ENCODE measurements around the gene THSD7A.

THSD7A gene

DNA sequence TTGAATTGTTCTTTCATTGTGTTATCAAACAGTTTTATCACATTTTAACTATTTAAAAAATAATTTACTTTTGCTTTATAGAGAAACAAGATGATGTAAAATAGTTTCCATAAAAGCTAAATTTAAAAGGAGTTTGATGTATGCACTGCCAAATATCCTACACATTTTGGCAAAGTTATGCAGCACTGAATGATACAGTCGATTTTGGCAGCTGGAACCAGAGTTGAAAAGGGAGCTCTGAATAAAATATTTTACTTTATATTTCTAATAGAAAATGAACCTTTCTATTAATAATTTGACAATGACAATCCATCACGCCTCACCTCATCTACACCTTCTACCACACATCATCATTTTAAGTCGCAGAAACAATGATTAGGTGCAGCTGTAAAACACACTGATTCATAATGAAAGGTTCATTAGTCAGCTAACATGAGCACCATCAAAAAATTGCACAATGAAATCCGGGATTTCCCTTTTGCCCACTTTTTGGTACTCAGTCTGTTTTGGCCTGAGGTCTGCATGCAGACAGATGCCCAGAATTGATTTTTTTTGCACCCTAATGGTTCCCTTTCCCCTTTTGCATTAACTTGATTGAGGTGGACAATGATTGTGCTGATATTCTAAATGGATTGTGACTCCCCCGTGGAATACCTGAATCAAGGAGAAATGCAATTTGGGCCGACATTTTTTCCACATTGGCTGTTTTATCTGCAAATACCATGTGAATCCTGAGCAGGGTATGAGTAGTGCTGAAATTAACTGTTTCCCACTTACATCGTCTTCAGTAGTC lies 105.8 kb downstream of the THSD7A start:
- CTCF ChIA-PET = interaction anchor here (0.9 kb wide), 1 partner anchor 19 kb away, joined by 3 read pairs; no protein-coding TSS in a partner anchor
- H3K27me3 ChIP-seq (replicated peaks in 2 of 5; ENCODE audit: control insufficient read depth in 4 of 5, insufficient read depth in 5 of 5, low read length in 4 of 5) = no peaks in the 10 kb centered on the region
- H3K4me3 ChIP-seq (ENCODE audit: control insufficient read depth in 1 of 7, extremely low read depth in 1 of 7, insufficient read depth in 4 of 7, low read depth in 2 of 7, low read length in 6 of 7) = no peak overlapping the region
- POLR2A ChIA-PET = no interaction called here
- no peaks in the 10 kb centered on the region for H3K4me1 ChIP-seq (ENCODE audit: control extremely low read depth in 1 of 4, control insufficient read depth in 4 of 4, insufficient read depth in 4 of 4, low read length in 3 of 4)
- 96% methylated on average over 6 of the region's 7 CpGs for WGBS (ENCODE audit: insufficient coverage)
- DNase-seq = no peak
- H3K9me3 ChIP-seq (ENCODE audit: control extremely low read depth in 1 of 5, control insufficient read depth in 4 of 5, insufficient read depth in 2 of 5, low read depth in 1 of 5, low read length in 4 of 5) = no peaks in the 10 kb centered on the region
- no peak overlapping the region for H3K27ac ChIP-seq (ENCODE audit: insufficient read depth in 1 of 2, low read depth in 1 of 2, low read length in 2 of 2, poor library complexity in 1 of 2, severe bottlenecking in 2 of 2)
- H3K36me3 ChIP-seq (ENCODE audit: control insufficient read depth in 4 of 4, insufficient read depth in 4 of 4, low read length in 3 of 4) = no peaks in the 10 kb centered on the region

DNA sequence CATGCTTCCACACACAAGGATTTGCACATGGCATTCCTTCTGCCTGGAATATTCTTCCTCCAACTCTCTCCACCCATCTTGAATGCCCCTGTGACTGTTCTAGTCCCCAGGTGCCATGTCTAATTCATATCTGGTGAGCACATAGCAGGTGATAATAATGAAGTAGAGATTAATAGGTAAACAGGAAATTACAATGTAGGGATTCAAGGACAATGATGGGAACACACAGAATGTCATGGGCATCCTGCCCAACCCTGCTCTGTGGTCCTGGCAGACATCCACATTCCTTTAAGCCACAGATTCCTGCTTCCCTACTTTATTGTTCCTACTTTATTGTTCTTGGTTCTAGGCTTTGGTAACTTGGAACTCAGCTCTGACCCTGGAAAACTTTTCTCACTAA lies 115.8 kb downstream of the THSD7A start:
- no peak for DNase-seq
- CTCF ChIA-PET = interaction anchor here (1.2 kb wide), 1 partner anchor 171 kb away, joined by 3 read pairs; no protein-coding TSS in a partner anchor
- POLR2A ChIA-PET = no interaction called here

DNA sequence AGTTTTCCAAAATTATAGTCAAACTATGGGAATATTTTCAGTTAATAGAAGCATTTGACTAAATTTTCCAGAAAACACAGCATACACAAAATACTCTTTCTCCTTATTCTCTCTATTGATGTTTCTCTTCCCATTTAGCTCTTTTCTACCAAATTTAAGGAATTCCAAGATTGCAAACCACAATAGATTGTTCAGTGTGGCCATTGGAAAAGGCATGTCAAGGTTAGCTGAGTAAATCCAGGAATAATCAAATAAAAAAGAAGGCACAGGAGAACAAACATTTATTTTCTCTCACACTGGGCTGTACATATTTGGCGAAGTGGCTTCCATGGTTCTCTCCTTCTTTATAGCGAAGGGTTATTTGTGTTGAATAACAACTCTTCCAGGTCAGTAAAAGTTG lies 117.3 kb downstream of the THSD7A start:
- H3K4me3 ChIP-seq (ENCODE audit: control insufficient read depth in 1 of 7, extremely low read depth in 1 of 7, insufficient read depth in 4 of 7, low read depth in 2 of 7, low read length in 6 of 7) = no peak overlapping the region
- no peaks in the 10 kb centered on the region for H3K36me3 ChIP-seq (ENCODE audit: control insufficient read depth in 4 of 4, insufficient read depth in 4 of 4, low read length in 3 of 4)
- POLR2A ChIA-PET = no interaction called here
- H3K9me3 ChIP-seq (ENCODE audit: control extremely low read depth in 1 of 5, control insufficient read depth in 4 of 5, insufficient read depth in 2 of 5, low read depth in 1 of 5, low read length in 4 of 5) = no peaks in the 10 kb centered on the region
- H3K4me1 ChIP-seq (ENCODE audit: control extremely low read depth in 1 of 4, control insufficient read depth in 4 of 4, insufficient read depth in 4 of 4, low read length in 3 of 4) = no peaks in the 10 kb centered on the region
- H3K27me3 ChIP-seq (replicated peaks in 2 of 5; ENCODE audit: control insufficient read depth in 4 of 5, insufficient read depth in 5 of 5, low read length in 4 of 5) = no peaks in the 10 kb centered on the region
- no peak overlapping the region for H3K27ac ChIP-seq (ENCODE audit: insufficient read depth in 1 of 2, low read depth in 1 of 2, low read length in 2 of 2, poor library complexity in 1 of 2, severe bottlenecking in 2 of 2)
- DNase-seq = no peak
- WGBS (ENCODE audit: insufficient coverage) = no CpG with 5 or more reads among the region's 2 CpGs
- CTCF ChIA-PET = interaction anchor here (1.8 kb wide), 1 partner anchor 16 kb away, joined by 5 read pairs; no protein-coding TSS in a partner anchor

More for the DNA sequence above, 115.8 kb downstream of the THSD7A start:
- Histone ChIP-seq H3K4me3 (ENCODE audit: control insufficient read depth in 1 of 7, extremely low read depth in 1 of 7, insufficient read depth in 4 of 7, low read depth in 2 of 7, low read length in 6 of 7) (no peak overlapping the region), H3K4me1 (ENCODE audit: control extremely low read depth in 1 of 4, control insufficient read depth in 4 of 4, insufficient read depth in 4 of 4, low read length in 3 of 4) (no peaks in the 10 kb centered on the region), H3K27me3 (replicated peaks in 2 of 5; ENCODE audit: control insufficient read depth in 4 of 5, insufficient read depth in 5 of 5, low read length in 4 of 5) (no peaks in the 10 kb centered on the region), H3K36me3 (ENCODE audit: control insufficient read depth in 4 of 4, insufficient read depth in 4 of 4, low read length in 3 of 4) (no peaks in the 10 kb centered on the region), H3K27ac (ENCODE audit: insufficient read depth in 1 of 2, low read depth in 1 of 2, low read length in 2 of 2, poor library complexity in 1 of 2, severe bottlenecking in 2 of 2) (no peak overlapping the region), H3K9me3 (ENCODE audit: control extremely low read depth in 1 of 5, control insufficient read depth in 4 of 5, insufficient read depth in 2 of 5, low read depth in 1 of 5, low read length in 4 of 5) (no peaks in the 10 kb centered on the region)

DNA sequence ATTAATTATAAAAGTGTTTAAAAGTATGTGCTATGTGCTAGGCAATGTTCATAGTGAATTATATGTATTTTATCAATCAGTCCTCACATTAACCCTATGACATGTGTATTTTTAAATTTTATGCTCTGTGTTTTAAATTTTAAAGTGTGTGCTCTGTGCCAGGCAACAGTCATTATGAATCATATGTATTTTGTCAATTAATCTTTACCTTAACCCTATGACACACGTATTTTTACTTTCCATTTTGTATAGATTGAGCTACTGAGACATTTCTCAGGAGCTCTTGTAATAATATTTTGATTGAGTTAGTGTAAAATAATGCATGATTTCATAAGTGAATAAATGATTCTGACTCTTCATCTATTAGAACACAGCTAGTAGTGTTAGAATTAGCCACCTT lies 117.8 kb downstream of the THSD7A start:
- Histone ChIP-seq H3K36me3 (ENCODE audit: control insufficient read depth in 4 of 4, insufficient read depth in 4 of 4, low read length in 3 of 4) (no peaks in the 10 kb centered on the region), H3K27me3 (replicated peaks in 2 of 5; ENCODE audit: control insufficient read depth in 4 of 5, insufficient read depth in 5 of 5, low read length in 4 of 5) (no peaks in the 10 kb centered on the region), H3K4me1 (ENCODE audit: control extremely low read depth in 1 of 4, control insufficient read depth in 4 of 4, insufficient read depth in 4 of 4, low read length in 3 of 4) (no peaks in the 10 kb centered on the region), H3K27ac (ENCODE audit: insufficient read depth in 1 of 2, low read depth in 1 of 2, low read length in 2 of 2, poor library complexity in 1 of 2, severe bottlenecking in 2 of 2) (no peak overlapping the region), H3K4me3 (ENCODE audit: control insufficient read depth in 1 of 7, extremely low read depth in 1 of 7, insufficient read depth in 4 of 7, low read depth in 2 of 7, low read length in 6 of 7) (no peak overlapping the region), H3K9me3 (ENCODE audit: control extremely low read depth in 1 of 5, control insufficient read depth in 4 of 5, insufficient read depth in 2 of 5, low read depth in 1 of 5, low read length in 4 of 5) (no peaks in the 10 kb centered on the region)
- no peak for DNase-seq
- ChIA-PET POLR2A (no interaction called here), CTCF (interaction anchor here (1.8 kb wide), 1 partner anchor 15 kb away, joined by 5 read pairs; no protein-coding TSS in a partner anchor)
- no CpG with 5 or more reads among the region's 1 CpG for WGBS (ENCODE audit: insufficient coverage)

DNA sequence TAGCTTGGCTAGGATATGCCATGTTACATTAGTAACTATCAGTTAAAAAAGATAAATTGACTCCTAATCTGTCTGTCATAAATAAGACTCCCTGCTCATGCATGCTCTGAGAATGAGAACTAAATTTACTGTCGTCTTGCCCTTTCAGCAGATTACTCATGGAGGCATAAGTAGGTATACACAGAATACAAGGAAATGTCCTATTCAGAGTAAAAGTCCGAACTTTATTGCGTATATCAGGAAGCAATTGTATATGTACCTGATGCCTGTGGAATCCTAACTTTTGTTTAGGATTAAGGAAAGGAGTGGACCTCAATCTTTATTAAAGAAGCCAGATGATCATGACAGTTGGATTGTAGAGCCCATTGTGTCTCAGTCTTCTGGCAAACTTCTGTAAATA lies 118.6 kb downstream of the THSD7A start:
- Histone ChIP-seq H3K9me3 (ENCODE audit: control extremely low read depth in 1 of 5, control insufficient read depth in 4 of 5, insufficient read depth in 2 of 5, low read depth in 1 of 5, low read length in 4 of 5) (no peaks in the 10 kb centered on the region), H3K27ac (ENCODE audit: insufficient read depth in 1 of 2, low read depth in 1 of 2, low read length in 2 of 2, poor library complexity in 1 of 2, severe bottlenecking in 2 of 2) (no peak overlapping the region), H3K4me3 (ENCODE audit: control insufficient read depth in 1 of 7, extremely low read depth in 1 of 7, insufficient read depth in 4 of 7, low read depth in 2 of 7, low read length in 6 of 7) (no peak overlapping the region), H3K36me3 (ENCODE audit: control insufficient read depth in 4 of 4, insufficient read depth in 4 of 4, low read length in 3 of 4) (no peaks in the 10 kb centered on the region), H3K27me3 (replicated peaks in 2 of 5; ENCODE audit: control insufficient read depth in 4 of 5, insufficient read depth in 5 of 5, low read length in 4 of 5) (no peaks in the 10 kb centered on the region), H3K4me1 (ENCODE audit: control extremely low read depth in 1 of 4, control insufficient read depth in 4 of 4, insufficient read depth in 4 of 4, low read length in 3 of 4) (no peaks in the 10 kb centered on the region)
- ChIA-PET POLR2A (no interaction called here), CTCF (interaction anchor here (1.8 kb wide), 1 partner anchor 14 kb away, joined by 5 read pairs; no protein-coding TSS in a partner anchor)
- DNase-seq = no peak
- 92% methylated on average over 1 of the region's 3 CpGs for WGBS (ENCODE audit: insufficient coverage)

DNA sequence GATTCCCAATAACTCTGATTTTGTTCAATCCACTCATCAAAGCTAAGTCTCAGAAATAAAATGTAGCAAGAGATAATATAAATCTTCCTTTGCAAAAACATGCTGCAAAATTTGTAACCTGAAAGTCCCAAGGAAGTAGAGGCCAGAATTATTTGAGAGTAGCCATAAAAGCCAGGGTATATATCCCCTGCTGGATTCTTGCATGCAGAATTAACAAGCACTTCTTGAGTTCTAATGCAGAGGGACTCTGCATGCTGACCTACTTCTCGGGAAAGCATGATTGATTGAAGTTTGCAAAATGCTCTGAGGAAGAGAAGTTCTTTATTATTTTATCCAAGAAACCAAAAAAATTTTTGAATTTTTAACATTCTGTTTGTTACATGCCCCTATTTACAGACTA lies 121.6 kb downstream of the THSD7A start:
- WGBS (ENCODE audit: insufficient coverage) = no CpG with 5 or more reads among the region's 1 CpG
- ChIA-PET CTCF (no interaction called here), POLR2A (no interaction called here)
- Histone ChIP-seq H3K27ac (ENCODE audit: insufficient read depth in 1 of 2, low read depth in 1 of 2, low read length in 2 of 2, poor library complexity in 1 of 2, severe bottlenecking in 2 of 2) (no peak overlapping the region), H3K36me3 (ENCODE audit: control insufficient read depth in 4 of 4, insufficient read depth in 4 of 4, low read length in 3 of 4) (no peaks in the 10 kb centered on the region), H3K27me3 (replicated peaks in 2 of 5; ENCODE audit: control insufficient read depth in 4 of 5, insufficient read depth in 5 of 5, low read length in 4 of 5) (no peaks in the 10 kb centered on the region), H3K4me3 (ENCODE audit: control insufficient read depth in 1 of 7, extremely low read depth in 1 of 7, insufficient read depth in 4 of 7, low read depth in 2 of 7, low read length in 6 of 7) (no peak overlapping the region), H3K4me1 (ENCODE audit: control extremely low read depth in 1 of 4, control insufficient read depth in 4 of 4, insufficient read depth in 4 of 4, low read length in 3 of 4) (no peaks in the 10 kb centered on the region), H3K9me3 (ENCODE audit: control extremely low read depth in 1 of 5, control insufficient read depth in 4 of 5, insufficient read depth in 2 of 5, low read depth in 1 of 5, low read length in 4 of 5) (no peaks in the 10 kb centered on the region)
- no peak for DNase-seq

DNA sequence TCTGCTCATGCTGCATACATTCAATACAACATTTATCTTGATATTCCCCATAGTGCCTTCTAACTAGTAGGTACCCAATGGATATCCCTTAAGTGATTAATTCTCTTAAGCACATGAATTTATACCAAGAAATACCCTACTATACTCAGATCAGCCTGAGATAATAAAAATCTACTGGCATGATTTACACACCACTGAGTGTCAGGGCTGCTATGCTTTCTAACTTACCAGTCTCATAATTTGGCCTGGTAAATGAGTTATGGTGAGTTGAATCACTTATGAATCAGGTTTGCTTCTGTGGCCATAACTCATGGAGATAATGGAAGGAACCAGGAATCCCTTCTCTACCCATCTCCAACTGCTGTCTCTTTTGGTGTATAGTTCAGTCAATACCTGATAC lies 122.8 kb downstream of the THSD7A start:
- Histone ChIP-seq H3K36me3 (ENCODE audit: control insufficient read depth in 4 of 4, insufficient read depth in 4 of 4, low read length in 3 of 4) (no peaks in the 10 kb centered on the region), H3K27me3 (replicated peaks in 2 of 5; ENCODE audit: control insufficient read depth in 4 of 5, insufficient read depth in 5 of 5, low read length in 4 of 5) (no peaks in the 10 kb centered on the region), H3K27ac (ENCODE audit: insufficient read depth in 1 of 2, low read depth in 1 of 2, low read length in 2 of 2, poor library complexity in 1 of 2, severe bottlenecking in 2 of 2) (no peak overlapping the region), H3K4me3 (ENCODE audit: control insufficient read depth in 1 of 7, extremely low read depth in 1 of 7, insufficient read depth in 4 of 7, low read depth in 2 of 7, low read length in 6 of 7) (no peak overlapping the region), H3K4me1 (ENCODE audit: control extremely low read depth in 1 of 4, control insufficient read depth in 4 of 4, insufficient read depth in 4 of 4, low read length in 3 of 4) (no peaks in the 10 kb centered on the region), H3K9me3 (ENCODE audit: control extremely low read depth in 1 of 5, control insufficient read depth in 4 of 5, insufficient read depth in 2 of 5, low read depth in 1 of 5, low read length in 4 of 5) (no peaks in the 10 kb centered on the region)
- no peak for DNase-seq
- POLR2A ChIA-PET = no interaction called here
- CTCF ChIA-PET = no interaction called here

All from common myeloid progenitor, CD34-positive (primary cell).